ENCODE measurements around the gene RAB31.

GRCh38 chr18:9756271-9756932 is 48.3 kb downstream of the RAB31 start:
- no peak for TF ChIP-seq CTCF (IDR thresholded peaks at IDR 0.05; ENCODE audit: borderline replicate concordance, extremely low read depth, low read length, poor library complexity, severe bottlenecking)
- TF ChIP-seq EZH2 (IDR thresholded peaks at IDR 0.05; ENCODE audit: borderline replicate concordance, low read depth, low read length, severe bottlenecking): no peak

Data from DND-41 (cell line).